DOHH2 (cell line): ENCODE results near the gene LENG9.

ENCODE experiments used
- CTCF ChIP-seq: fragments of 200-600 bp; sonication (generic); IDR thresholded peaks from one replicate; pipeline ENCODE4 v1.5.1; 2014; ENCODE audit warnings: antibody characterized with exemption, mild to moderate bottlenecking, low read depth, low read length; ENCODE audit not compliant: poor library complexity, severe bottlenecking
- EZH2phosphoT487 ChIP-seq: fragments of 200-600 bp; sonication (generic); IDR thresholded peaks from 2 replicates; pipeline ENCODE4 v1.6.1; 2017; ENCODE audit warnings: borderline replicate concordance, mild to moderate bottlenecking, antibody characterized with exemption, low read length, moderate library complexity, mixed read lengths

GRCh38 chr19:54492568-54492967 is 29.0 kb upstream of the LENG9 start:
- no peak for TF ChIP-seq CTCF
- no peak for TF ChIP-seq EZH2phosphoT487
